B cell (primary cell): ENCODE measurements around the gene CEP128.

ENCODE experiments used
- CTCF ChIP-seq: fragments of 200-600 bp; IDR thresholded peaks from one replicate; pipeline ENCODE4 v1.8.0; 2022; ENCODE audit warnings: antibody characterized with exemption, mild to moderate bottlenecking
- EZH2 ChIP-seq: IDR thresholded peaks from 2 replicates; pipeline ENCODE4 v1.6.1; 2012; ENCODE audit warnings: borderline replicate concordance, low read depth, mild to moderate bottlenecking, moderate library complexity, low read length; ENCODE audit not compliant: insufficient read depth, poor library complexity, severe bottlenecking

- no peak for TF ChIP-seq CTCF
- no peak for TF ChIP-seq EZH2
Observed at GRCh38 chr14:80664576-80664975, 277.0 kb downstream of the CEP128 start.
